ENCODE data around the gene KIZ.

GRCh38 chr20:21234806-21235483, 109.1 kb downstream of the KIZ start:
- TF ChIP-seq EZH2 (IDR thresholded peaks at IDR 0.05; ENCODE audit: borderline replicate concordance, insufficient read depth, low read depth, low read length, poor library complexity, severe bottlenecking), result no peak
- TF ChIP-seq, protein P1, sequence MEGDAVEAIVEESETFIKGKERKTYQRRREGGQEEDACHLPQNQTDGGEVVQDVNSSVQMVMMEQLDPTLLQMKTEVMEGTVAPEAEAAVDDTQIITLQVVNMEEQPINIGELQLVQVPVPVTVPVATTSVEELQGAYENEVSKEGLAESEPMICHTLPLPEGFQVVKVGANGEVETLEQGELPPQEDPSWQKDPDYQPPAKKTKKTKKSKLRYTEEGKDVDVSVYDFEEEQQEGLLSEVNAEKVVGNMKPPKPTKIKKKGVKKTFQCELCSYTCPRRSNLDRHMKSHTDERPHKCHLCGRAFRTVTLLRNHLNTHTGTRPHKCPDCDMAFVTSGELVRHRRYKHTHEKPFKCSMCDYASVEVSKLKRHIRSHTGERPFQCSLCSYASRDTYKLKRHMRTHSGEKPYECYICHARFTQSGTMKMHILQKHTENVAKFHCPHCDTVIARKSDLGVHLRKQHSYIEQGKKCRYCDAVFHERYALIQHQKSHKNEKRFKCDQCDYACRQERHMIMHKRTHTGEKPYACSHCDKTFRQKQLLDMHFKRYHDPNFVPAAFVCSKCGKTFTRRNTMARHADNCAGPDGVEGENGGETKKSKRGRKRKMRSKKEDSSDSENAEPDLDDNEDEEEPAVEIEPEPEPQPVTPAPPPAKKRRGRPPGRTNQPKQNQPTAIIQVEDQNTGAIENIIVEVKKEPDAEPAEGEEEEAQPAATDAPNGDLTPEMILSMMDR (IDR thresholded peaks at IDR 0.05), result no peak
